ENCODE measurements around the gene ART4.
A peak's percentile ranks its signal among the peaks of the same experiment; 100 is the strongest.

Gene ART4

GRCh38 chr12:14843425-14843887 lies at the start of gene ART4:
Gene ART4, minus strand, starts transcription at chr12:14843526. Its CDS starts 413 bp downstream, at chr12:14843113.
- no peak for DNase-seq (ENCODE audit: low read depth in 2 of 2, low spot score in 1 of 2)

DNA sequence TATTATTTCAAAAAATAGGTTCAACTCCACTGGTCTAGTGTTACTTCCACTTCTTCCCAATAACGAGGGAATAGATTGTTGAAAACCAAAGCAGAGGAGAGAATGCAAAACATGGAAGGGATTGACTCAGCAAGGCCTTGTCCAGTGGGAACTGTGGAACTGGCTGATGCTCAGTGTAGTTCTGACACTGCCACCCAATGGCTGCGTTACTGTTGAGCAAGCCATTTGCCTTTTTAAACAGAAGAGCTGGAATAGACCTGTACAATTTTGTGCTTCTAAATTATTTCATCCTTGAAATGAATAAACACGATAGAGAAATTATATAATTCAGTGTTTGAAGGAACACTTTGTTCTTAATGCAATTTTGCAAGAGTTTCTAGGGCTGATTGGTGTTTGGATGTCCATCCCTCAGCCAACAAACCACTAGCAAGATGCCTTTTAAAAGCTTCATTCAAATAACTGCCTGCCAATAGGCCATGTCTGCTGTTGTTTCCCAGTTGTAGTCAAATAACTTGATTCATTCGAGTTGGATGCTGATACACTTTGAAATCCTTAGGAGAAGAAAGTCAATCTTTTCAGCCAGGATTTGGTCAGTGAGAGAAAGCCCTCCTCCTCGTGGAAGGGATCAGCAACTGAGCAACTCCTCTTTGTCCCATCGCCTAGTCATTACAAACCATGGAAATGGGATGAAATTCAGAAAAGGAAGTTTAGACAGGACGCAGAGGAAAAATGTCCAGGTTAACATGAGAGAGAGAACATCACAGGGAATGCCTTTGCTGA lies 49.6 kb upstream of the ART4 start:
- no peak for DNase-seq (ENCODE audit: low read depth in 2 of 2, low spot score in 1 of 2)

- no peak for DNase-seq (ENCODE audit: low read depth in 2 of 2, low spot score in 1 of 2)
Measured at GRCh38 chr12:14890701-14891100, 47.4 kb upstream of the ART4 start.

DNA sequence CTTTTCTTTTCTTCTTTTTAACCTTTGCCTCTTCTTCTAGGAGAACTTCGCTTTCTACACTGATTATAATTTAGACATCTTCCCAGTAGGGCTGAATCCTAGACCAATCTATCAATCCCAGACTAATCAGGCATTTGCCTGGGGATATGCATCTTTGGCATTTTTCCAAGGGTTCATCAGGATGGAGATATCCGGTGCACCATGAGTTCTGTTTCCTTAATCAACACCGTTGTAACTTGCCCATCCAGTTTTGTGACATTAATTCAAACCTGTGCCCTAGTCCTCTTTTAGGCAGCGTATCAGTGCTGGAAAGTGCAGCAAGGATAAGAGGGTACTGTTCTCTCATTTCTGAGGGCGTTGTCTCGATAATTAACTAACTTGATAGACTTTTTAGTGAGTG lies 42.9 kb upstream of the ART4 start:
- DNase-seq (ENCODE audit: low read depth in 2 of 2, low spot score in 1 of 2) = no peak

- DNase-seq (ENCODE audit: low read depth in 2 of 2, low spot score in 1 of 2) = no peak
Measured at GRCh38 chr12:14885718-14886221, 42.4 kb upstream of the ART4 start, which contains the start of gene MGP. Gene MGP, minus strand, starts transcription at chr12:14885854. Its CDS starts 63 bp downstream, at chr12:14885791.

DNA sequence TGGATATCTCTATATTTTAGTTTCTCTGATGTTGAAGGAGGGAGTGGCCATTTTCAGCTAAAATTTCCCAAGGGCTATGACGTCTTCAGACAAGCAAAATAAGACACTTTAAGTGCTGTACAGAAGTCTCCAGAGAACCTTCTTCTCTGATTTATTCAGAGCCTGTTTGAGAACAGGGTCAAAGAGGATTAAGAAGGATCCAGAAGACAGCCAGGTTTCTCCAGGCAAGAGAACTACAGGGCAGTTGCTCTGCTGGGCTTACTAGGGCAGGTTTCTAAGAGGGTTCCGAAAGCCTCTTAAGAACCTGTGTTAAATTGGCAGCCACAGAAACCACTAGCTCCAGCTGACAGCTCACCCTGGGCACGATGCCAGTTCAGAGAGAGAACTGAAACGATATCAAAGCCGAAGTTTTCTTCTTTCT lies 41.1 kb upstream of the ART4 start:
- DNase-seq (ENCODE audit: low read depth in 2 of 2, low spot score in 1 of 2) = peak; percentile 60 to 71

DNA sequence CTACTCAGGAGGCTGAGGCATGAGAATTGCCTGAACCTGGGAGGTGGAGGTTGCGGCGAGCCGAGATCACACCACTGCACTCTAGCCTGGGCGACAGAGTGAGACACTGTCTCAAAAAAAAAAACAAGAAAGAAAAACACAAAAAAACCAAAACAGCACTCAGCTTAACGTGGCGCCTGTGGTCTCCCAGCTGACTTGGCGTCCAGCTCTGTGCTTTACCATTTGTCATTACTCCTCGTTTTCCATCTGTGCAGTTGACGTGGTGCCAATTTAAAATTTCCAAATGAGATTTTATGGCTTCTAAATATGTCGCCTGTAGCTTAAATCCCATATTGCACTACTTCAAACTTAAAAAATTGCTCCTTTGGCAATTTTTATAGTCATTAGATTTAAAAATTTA lies 40.4 kb upstream of the ART4 start:
- no peak for DNase-seq (ENCODE audit: low read depth in 2 of 2, low spot score in 1 of 2)

DNA sequence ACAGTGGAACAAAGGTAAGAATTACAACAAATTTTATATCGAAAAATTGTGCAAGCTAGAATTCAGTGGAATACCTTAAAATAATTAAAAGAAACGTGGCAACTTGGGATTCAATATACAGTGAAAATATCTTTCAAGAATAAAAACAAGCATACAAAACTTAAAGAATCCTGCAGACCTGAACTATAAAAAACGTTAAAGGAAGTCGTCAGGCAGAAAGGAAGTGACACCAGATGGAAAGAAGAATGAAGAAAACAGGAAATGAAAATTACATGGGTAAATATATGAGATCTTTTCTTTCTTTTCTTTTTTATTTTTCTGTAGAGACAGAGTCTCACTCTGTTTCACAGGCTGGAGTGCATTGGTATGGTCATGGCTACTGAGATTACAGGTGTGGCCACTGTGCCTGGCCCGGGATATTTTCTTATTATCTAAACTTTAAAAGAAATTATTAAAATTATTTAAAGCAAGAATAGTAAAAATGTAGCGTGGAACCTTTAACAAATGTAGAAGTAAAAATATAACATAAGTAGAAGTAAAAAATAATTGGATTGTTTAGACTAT lies 37.6 kb upstream of the ART4 start:
- no peak for DNase-seq (ENCODE audit: low read depth in 2 of 2, low spot score in 1 of 2)

GRCh38 chr12:14879222-14879933 lies 36.1 kb upstream of the ART4 start:
- DNase-seq (ENCODE audit: low read depth in 2 of 2, low spot score in 1 of 2) = no peak

DNA sequence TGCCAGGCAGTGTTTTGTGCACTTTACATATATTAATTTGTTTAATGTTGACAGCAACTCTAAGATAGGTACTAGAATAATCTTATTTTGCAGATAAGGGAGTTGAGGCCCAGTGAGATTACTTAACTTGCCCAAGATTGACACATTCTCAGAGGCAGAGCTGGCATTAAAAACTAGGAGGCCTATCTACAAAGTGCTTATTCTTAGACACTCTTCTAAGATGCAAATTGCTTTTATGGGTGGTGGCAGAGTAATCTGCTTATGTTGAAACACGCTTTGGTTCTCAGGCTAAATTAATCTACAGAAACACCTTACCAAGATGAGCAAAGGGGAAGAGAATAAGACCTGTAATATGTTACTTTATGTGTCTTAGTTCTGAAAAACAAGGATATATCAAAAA lies 35.2 kb upstream of the ART4 start:
- DNase-seq (ENCODE audit: low read depth in 2 of 2, low spot score in 1 of 2) = no peak

- DNase-seq (ENCODE audit: low read depth in 2 of 2, low spot score in 1 of 2) = no peak
Measured at GRCh38 chr12:14876833-14877232, 33.5 kb upstream of the ART4 start.

- no peak for DNase-seq (ENCODE audit: low read depth in 2 of 2, low spot score in 1 of 2)
Measured at GRCh38 chr12:14874882-14875281, 31.6 kb upstream of the ART4 start.

- DNase-seq (ENCODE audit: low read depth in 2 of 2, low spot score in 1 of 2) = no peak
Measured at GRCh38 chr12:14873440-14874185, 30.3 kb upstream of the ART4 start.

DNA sequence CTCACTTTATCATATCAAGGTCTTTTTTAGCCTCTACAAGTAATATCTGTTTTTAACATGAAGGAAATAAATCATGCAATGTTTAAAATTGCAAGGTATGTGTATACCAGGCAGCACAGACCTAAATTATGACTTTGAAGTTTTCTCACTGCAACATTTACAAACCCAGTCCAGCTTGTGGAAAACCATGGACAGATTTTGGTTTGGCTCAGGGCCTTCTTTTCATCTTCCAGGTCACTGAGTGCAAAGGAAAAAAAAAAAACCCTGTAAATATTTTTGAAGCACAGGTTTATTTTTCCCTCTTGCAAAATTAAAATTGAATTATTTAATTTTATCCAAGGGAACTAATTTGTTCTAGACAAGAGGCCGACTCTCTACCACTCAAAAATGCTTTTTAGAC lies 28.6 kb upstream of the ART4 start:
- no peak for DNase-seq (ENCODE audit: low read depth in 2 of 2, low spot score in 1 of 2)

GRCh38 chr12:14871247-14871646 lies 27.9 kb upstream of the ART4 start:
- no peak for DNase-seq (ENCODE audit: low read depth in 2 of 2, low spot score in 1 of 2)

- no peak for DNase-seq (ENCODE audit: low read depth in 2 of 2, low spot score in 1 of 2)
Measured at GRCh38 chr12:14868916-14869506, 25.7 kb upstream of the ART4 start.

- no peak for DNase-seq (ENCODE audit: low read depth in 2 of 2, low spot score in 1 of 2)
Measured at GRCh38 chr12:14860490-14860889, 17.2 kb upstream of the ART4 start.

DNA sequence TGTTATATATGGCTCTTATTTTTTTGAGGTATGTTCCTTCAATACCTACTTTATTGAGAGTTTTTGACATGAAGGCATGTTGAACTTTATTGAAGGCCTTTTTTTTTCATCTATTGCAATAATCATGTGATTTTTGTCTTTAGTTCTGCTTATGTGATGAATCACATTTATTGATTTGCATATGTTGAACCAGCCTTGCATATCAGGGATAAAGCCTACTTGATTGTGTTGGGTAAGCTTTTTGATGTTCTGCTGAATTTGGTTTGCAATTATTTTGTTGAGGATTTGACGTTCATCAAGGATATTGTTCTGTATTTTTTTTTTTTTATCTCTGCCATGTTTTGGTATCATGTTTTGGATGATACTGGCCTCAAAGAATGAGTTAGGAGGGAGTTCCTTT lies 15.2 kb upstream of the ART4 start:
- DNase-seq (ENCODE audit: low read depth in 2 of 2, low spot score in 1 of 2) = no peak

DNA sequence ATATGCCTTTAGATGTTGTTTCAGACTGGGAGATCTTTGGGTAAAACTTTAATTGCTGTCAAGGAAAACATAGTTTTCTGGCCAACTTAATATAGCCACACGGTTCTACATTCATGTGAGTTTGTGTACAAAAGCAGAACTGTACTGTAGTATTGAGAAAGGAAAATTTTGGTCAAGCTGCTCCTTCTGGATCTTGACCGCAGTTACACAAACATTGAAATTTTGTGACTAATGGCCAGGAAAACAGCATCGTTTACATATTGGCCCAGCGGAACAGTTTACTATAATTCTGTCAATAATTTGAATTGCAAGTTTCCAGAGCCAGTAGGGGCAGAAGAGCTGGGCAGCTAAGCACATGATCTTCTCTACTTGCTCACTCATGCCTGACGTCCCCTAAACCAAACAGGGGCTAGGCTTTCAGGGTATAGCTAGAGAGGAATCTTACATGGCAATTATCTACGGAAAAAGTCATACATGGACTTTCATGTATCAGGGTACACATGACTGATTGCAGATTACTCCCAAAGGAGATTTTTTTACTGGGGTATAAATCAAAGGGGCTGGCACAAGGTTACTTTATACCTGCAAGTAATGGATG lies 11.4 kb upstream of the ART4 start:
- DNase-seq (ENCODE audit: low read depth in 2 of 2, low spot score in 1 of 2) = no peak

GRCh38 chr12:14853961-14854360 lies 10.6 kb upstream of the ART4 start:
- no peak for DNase-seq (ENCODE audit: low read depth in 2 of 2, low spot score in 1 of 2)
